ENCODE measurements around the gene ARHGAP23. TPM values are rescaled to one million over a fixed set of nuclear protein-coding genes. Genes with fewer than 3 reads are reported as not detected.

The ARHGAP23 gene, protein sequence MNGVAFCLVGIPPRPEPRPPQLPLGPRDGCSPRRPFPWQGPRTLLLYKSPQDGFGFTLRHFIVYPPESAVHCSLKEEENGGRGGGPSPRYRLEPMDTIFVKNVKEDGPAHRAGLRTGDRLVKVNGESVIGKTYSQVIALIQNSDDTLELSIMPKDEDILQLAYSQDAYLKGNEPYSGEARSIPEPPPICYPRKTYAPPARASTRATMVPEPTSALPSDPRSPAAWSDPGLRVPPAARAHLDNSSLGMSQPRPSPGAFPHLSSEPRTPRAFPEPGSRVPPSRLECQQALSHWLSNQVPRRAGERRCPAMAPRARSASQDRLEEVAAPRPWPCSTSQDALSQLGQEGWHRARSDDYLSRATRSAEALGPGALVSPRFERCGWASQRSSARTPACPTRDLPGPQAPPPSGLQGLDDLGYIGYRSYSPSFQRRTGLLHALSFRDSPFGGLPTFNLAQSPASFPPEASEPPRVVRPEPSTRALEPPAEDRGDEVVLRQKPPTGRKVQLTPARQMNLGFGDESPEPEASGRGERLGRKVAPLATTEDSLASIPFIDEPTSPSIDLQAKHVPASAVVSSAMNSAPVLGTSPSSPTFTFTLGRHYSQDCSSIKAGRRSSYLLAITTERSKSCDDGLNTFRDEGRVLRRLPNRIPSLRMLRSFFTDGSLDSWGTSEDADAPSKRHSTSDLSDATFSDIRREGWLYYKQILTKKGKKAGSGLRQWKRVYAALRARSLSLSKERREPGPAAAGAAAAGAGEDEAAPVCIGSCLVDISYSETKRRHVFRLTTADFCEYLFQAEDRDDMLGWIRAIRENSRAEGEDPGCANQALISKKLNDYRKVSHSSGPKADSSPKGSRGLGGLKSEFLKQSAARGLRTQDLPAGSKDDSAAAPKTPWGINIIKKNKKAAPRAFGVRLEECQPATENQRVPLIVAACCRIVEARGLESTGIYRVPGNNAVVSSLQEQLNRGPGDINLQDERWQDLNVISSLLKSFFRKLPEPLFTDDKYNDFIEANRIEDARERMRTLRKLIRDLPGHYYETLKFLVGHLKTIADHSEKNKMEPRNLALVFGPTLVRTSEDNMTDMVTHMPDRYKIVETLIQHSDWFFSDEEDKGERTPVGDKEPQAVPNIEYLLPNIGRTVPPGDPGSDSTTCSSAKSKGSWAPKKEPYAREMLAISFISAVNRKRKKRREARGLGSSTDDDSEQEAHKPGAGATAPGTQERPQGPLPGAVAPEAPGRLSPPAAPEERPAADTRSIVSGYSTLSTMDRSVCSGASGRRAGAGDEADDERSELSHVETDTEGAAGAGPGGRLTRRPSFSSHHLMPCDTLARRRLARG (N-terminal part only)
- 98.0 TPM for polyA plus RNA-seq (2013, experiment 1 of 2; ENCODE audit: insufficient read length)
- polyA plus RNA-seq (2013, experiment 2 of 2; ENCODE audit: insufficient read length), result 114 TPM

- peak; percentile 74 for DNase-seq
Observed at GRCh38 chr17:38428112-38428642, at the start of gene ARHGAP23. ARHGAP23 (plus strand) TSS chr17:38428464; CDS start chr17:38428486, 22 bp downstream.

GRCh38 chr17:38379448-38379847 lies 48.8 kb upstream of the ARHGAP23 start:
- DNase-seq, result no peak

DNA sequence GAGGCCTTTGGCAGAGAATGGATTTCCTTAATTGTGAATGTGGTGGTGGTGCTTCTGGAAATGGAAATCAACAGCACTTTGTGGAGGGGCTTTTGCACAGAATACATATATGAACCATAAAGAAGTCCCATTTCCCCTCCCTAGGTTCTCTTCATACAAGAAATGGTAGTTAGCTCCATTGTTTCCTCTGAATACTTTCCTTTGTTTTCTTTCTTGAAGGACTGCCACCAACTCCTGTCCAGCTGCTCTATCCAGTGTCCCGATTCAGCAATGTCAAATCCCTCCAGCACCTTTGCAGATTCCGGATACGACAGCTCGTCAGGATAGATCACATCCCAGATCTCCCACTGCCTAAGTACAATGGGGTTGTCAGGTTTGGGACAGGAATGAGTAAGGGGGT lies 33.2 kb upstream of the ARHGAP23 start:
- DNase-seq, result no peak

GRCh38 chr17:38397227-38397626 lies 31.0 kb upstream of the ARHGAP23 start:
- DNase-seq, result no peak

DNA sequence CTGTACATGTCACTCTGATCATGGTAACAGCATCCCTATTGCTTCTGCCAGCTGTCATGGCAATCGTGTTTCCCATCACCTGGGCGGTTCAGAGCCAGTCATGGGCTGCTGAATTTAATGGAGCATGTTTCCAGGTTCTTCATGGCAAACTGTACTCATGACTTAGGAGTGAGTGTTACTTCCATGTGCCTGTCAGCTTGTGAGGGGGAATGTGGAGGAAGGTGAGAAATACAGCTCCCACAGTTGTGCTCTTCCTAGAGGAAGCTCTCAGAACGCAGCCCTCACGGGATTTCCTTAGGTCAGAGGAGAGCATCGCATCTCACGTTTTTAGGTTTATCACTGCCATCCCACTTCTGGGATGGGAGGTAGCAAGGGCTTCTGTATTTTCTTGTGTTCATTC lies 28.0 kb upstream of the ARHGAP23 start:
- DNase-seq, result no peak

- no peak for DNase-seq
Observed at GRCh38 chr17:38401459-38401858, 26.8 kb upstream of the ARHGAP23 start.

GRCh38 chr17:38402897-38403296 lies 25.4 kb upstream of the ARHGAP23 start:
- no peak for DNase-seq

DNA sequence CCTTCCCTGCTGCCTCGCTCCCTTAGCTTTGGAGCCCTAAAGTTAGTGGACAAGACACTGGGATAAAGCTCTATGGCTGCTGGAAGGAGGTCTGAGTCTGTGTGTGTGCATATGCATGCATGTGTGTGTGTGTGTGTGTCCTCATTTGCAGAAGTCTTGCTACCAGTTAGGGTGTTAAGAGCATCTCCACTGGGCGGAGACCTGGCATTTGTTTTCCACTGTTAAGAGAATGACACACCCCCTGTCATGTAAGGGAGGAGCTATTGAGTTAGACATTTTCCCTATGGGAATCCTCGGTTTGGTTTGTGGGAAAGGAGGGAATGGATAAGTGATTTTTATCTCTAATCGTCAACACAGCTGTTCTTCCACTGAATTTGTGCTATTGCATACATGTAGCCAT lies 24.8 kb upstream of the ARHGAP23 start:
- DNase-seq, result peak; percentile 46

GRCh38 chr17:38404174-38404943 lies 23.9 kb upstream of the ARHGAP23 start:
- no peak for DNase-seq

GRCh38 chr17:38405654-38406053 lies 22.6 kb upstream of the ARHGAP23 start:
- no peak for DNase-seq

- no peak for DNase-seq
Observed at GRCh38 chr17:38410201-38410600, 18.1 kb upstream of the ARHGAP23 start.

GRCh38 chr17:38415250-38416194 lies 12.7 kb upstream of the ARHGAP23 start:
- DNase-seq, result peak; percentile 79

GRCh38 chr17:38416840-38417209 lies 11.4 kb upstream of the ARHGAP23 start:
- no peak for DNase-seq

GRCh38 chr17:38417210-38417951 lies 10.9 kb upstream of the ARHGAP23 start:
- DNase-seq, result no peak

DNA sequence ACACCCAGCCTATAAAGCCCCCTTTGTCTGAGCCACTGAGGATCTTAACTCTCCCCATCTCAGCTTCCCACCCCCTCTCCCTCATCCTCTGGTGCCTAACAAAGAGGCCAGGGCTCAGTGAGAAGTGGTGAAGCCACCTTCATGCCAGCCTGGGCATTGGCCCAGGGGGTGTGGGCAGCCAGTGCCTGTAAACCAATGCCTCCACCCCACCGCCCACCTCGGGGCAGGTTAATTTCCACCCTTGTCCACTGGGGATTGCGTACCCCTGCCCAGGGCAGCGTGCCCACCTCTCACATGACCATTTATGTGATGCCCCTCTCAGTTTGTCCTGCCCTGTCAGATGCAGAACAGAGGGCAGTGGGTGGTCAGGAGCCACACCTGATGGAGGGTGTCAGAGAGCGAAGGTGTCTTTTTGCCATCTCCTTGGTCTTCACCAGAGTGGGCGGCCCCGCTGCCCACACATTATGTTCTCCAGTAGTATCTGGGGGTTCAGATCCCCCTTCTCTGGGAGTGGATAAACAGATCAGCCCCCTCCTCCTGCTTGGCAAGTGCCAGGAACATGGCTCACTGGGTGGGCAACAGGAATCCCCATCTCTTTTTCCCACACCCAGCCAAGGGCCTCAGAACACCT lies 10.1 kb upstream of the ARHGAP23 start:
- DNase-seq, result no peak

DNA sequence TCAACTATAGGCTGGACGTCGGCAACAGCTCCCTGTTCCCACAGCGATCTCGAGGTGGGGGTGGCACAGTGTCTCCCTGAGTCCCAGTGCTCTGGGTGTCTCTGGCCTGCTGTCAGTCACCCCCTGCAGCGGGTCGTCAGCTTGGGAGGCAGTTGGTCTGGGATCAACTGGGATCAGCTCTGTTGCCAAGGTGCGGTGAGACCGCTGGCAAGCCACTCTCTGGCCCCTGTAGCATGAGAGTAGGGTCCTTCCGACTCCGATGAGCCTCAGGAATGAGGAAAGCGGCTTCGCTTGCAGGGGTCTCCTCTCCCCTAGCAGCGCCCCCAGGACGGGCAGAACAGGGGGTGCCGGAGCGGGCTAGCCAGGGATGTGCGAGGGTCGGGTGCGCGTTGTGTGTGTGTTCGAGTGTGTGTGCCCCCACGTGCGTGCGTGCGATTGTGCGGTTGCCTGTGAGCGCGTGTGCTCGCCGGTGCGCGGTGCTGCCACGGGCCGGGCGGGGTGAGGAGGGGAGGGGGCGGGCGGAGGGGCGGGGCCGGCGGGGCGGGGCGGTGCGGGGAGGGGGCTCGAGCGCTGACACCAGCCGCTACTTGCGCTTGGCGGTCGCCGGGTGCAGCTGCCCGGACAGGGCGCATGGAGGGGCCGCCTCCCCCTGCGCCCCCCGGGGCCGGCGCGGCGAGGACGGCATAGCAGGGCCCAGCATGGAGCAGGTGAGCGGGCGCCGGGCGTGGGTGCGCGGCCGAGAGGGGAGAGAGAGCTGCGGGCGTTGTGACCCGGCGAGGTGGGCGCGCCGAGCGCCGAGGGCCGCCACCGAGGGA lies 9.4 kb upstream of the ARHGAP23 start:
- no peak for DNase-seq

DNA sequence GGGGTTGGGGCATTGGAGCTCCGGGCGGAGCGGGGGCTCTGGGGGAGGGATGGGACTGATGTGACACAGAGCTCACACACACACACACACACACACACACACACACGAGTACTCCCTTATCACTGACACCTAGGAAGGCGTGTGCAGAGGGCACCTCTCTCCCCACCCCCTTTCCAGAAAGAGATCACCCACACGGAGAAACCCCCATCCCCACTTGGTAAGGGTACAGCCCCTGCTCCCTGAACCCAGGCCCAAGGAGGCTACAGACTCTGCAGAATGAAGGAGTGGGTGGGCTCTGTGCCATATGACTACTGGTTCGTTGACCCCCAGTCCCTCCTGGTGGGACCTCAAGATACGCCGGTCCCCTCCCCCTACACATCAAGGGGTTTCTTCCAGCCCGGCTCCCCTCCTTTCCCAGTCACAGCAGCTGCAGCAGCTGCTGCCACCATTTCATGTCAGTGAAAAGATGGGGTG lies 8.7 kb upstream of the ARHGAP23 start:
- no peak for DNase-seq

DNA sequence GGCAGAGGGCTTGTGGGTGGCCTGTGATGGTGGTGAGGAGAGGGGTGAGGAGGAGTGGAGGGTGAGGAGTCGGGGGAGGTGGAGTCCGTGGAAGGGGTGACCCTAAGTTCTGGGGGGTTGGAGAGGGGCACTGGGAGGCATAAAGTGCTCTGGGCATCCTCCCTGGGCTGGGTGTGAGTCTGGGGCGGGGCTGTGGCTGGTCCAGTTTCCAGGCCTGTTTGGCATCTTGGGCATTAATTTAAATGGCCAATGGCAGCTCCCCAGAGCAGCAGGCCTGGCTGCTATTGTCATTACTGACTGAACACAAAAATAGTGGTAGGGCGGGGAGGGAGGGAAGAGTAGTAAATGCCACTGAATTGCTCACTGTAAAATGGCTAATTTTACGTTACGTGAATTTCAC lies 7.7 kb upstream of the ARHGAP23 start:
- no peak for DNase-seq
